GM12801 (cell line): Measurements from ENCODE around the gene COL6A1.

ENCODE experiments used
- TF ChIP-seq, protein P1 (sequence below): IDR thresholded peaks from one replicate; pipeline ENCODE4 v1.5.1; 2011; ENCODE audit warnings: control low read depth; ENCODE audit not compliant: insufficient read length; ENCODE audit errors: extremely low read depth

The COL6A1 gene

DNA sequence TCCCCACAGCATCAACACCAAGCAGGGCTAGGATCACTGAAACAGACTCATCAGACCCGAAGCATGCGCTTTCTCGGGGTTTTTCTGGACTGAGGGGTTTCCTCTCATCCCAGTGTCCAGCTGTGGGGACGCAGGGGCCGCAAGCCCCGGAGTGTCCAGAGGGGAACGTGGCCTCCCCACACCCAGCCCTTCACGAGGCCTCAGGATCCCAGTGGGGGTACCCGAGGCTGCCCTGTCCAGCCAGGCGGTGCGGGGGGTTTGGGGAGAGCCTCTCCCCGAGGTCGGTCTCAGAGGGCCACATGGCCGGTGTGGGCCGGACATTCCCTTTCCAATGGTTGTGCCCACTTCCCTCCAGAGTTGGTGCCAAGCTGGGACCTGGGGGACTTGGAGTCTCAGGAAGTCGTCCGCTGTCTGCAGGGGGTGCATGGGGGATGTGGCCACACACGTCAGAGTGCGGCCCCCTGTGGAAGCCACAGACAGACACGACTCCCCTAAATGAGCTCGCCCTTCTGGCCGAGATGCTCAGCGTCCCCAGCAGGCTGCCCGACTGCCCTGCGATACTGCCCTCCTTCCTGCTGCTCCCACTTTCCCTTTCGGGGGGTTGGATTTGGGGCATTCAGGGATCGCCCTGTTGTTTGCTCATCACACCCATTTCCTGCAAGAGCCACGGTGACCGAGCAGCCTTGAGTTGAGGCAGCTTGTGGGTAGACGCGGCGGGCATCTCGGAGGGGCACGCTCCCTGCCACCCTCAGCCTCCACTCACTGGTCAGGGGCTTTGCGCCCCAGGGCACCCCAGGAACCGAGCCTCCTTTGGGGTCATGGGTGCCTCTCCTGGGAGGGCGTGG is 4.1 kb downstream of the COL6A1 start:
- TF ChIP-seq, protein P1, sequence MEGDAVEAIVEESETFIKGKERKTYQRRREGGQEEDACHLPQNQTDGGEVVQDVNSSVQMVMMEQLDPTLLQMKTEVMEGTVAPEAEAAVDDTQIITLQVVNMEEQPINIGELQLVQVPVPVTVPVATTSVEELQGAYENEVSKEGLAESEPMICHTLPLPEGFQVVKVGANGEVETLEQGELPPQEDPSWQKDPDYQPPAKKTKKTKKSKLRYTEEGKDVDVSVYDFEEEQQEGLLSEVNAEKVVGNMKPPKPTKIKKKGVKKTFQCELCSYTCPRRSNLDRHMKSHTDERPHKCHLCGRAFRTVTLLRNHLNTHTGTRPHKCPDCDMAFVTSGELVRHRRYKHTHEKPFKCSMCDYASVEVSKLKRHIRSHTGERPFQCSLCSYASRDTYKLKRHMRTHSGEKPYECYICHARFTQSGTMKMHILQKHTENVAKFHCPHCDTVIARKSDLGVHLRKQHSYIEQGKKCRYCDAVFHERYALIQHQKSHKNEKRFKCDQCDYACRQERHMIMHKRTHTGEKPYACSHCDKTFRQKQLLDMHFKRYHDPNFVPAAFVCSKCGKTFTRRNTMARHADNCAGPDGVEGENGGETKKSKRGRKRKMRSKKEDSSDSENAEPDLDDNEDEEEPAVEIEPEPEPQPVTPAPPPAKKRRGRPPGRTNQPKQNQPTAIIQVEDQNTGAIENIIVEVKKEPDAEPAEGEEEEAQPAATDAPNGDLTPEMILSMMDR: no peak

DNA sequence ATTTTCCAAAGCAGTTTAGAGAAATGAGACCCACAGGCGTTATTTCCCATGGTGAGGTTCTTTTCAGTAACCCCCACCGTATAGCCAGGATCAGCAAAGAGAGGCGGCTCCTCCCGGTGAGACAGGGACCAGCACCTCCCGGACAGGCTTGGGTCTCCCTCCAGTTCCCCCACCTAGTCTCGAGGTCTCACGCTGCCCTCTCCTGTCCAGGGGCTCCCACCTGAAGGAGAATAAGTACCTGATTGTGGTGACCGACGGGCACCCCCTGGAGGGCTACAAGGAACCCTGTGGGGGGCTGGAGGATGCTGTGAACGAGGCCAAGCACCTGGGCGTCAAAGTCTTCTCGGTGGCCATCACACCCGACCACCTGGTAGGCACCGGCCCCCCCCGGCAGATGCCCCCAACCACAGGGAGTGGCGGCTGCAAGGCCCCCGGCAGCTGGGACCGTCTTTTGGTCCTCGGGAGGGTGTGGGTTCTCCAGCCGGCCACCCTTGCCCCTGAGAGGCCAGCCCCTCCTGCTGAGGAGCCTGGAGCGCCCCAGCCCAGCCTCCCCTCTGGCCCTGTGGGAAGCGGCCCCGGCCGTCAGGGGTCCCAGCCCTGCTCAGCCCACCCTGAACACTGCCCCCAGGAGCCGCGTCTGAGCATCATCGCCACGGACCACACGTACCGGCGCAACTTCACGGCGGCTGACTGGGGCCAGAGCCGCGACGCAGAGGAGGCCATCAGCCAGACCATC is 4.9 kb downstream of the COL6A1 start:
- TF ChIP-seq, protein P1: no peak

DNA sequence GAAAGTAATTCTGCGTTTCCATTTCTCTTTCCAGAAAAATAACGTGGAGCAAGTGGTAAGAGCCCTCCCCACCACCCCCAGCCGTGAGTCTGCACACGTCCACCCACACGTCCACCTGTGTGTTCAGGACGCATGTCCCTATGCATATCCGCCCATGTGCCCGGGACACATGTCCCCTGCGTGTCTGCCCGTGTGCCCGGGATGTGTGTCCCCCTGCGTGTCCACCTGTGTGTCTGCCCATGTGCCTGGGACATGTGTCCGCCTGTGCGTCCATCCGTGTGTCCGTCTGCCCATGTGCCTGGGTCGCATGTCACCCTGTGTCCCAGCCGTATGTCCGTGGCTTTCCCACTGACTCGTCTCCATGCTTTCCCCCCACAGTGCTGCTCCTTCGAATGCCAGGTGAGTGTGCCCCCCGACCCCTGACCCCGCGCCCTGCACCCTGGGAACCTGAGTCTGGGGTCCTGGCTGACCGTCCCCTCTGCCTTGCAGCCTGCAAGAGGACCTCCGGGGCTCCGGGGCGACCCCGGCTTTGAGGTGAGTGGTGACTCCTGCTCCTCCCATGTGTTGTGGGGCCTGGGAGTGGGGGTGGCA is 5.6 kb downstream of the COL6A1 start:
- TF ChIP-seq, protein P1: no peak

DNA sequence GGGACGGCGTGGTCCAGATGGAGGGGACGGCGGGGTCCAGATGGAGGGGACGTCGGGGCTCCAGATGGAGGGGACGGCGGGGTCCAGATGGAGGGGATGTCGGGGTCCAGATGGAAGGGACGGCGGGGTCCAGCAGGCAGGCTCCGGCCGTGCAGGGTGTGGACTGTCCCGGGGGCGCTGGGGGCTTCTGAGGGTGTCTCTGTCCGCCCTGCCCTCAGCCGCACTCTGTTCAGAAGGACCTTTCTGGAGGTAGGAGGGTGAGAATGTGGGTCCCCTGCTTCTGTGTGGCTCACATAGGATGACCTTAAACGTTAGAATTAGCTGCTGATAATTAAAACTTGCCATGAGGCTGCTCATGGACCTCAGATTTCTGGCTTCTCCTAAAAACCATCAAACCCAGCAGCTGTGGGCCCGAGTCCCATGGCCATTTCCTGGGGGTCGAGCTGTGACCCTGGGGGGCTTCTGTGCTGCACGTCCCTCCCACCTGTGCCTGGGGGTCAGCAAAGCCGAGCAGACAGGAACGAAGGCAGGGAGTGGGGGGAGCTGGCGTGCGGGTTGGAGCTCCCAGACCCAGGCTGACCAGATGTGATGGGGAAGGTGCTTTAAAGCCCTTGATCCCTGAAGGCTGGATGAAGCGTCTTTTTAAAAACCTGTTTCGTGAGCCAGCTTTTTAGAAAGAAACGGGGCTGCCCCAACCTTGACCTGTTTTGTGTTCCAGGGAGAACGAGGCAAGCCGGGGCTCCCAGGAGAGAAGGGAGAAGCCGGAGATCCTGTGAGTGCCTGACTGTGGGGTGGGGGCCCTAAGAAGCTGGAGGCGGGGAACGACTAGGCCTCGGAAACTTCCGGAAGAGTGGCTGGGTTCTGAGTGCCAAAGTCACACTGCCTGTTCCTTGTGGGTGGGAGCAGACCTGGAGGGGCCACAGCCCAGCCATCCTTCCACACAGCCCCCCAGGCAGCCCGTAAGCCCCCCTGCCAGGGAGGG is 7.1 kb downstream of the COL6A1 start:
- TF ChIP-seq, protein P1: no peak

DNA sequence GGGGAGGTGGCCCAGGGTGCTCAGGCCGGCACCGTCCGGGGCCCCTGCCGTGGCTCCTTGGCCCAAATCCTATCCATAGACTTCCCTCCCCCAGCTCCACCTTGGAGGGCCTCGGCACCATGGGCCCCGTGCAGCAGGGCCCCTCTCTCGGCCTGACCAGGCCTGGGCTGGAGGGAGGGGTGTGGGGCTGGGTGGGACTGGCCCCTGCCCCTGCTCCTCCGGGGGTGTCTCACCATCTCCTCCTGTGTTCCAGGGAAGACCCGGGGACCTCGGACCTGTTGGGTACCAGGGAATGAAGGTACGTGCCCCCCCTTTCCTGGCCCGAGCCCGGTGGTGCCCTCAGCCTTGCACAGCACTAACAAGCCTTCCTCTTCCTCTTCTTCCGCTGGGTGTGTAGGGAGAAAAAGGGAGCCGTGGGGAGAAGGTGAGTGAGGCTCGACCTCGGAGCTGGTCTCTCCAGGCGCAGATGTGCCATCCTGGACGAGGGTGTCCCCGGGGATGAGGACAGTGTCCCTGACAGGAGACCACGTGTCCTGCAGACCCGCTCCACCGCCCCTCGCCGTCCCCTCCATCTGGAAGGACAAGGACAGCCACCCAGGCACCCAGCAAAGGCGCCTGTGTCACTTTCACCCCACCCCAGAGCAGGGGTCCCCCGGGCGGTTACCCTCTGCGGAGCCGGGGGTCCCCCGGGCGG is 7.9 kb downstream of the COL6A1 start:
- TF ChIP-seq, protein P1: no peak

DNA sequence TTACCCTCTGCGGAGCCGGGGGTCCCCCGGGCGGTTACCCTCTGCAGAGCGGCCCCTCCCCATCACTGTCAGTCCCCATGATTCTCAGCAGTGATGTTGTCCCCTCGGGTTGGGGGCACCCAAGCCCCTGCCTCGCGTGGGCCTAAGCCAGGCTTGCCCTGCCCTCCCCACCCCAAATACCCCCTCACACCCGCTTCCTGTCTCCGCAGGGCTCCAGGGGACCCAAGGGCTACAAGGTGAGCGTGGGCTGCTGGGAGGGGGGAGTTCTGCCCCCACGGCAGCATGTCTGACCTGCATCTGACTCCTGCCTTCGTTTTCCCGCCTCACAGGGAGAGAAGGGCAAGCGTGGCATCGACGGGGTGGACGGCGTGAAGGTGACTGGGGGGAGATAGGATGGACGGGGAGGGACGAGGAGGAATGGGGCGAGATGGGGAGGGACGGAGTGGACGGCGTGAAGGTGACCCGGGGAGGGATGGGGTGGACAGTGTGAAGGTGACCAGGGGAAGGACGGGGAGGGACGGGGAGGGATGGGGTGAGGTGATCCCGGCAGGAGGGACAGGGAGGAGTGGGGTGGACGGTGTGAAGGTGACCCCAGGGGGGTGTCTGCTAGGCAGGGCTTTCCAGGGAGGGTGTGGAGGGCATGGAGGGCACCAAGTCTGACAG is 8.6 kb downstream of the COL6A1 start:
- TF ChIP-seq, protein P1: no peak
